GM12891 (cell line): ENCODE results near the gene ZSWIM7.
"Not testable (repeated sequence)": the region's sequence is repeated elsewhere in the genome, so short reads cannot be mapped to it uniquely, and the experiment has no call there.

ENCODE experiments used
- DNase-seq: peaks from one replicate; pipeline ENCODE4 v3.0.0; 2011; ENCODE audit warnings: low spot score; ENCODE audit not compliant: insufficient read length
- FAIRE-seq: peaks from 2 replicates; lab custom pipeline; 2011; peaks lifted over from hg19 to GRCh38; lab: Jason Lieb, UNC
- PAX5 ChIP-seq: IDR thresholded peaks from 2 replicates; pipeline ENCODE4 v1.6.1; 2011; ENCODE audit warnings: low read length, moderate library complexity, mild to moderate bottlenecking; ENCODE audit not compliant: insufficient read depth, severe bottlenecking
- POLR2A ChIP-seq: IDR thresholded peaks from 2 replicates; pipeline ENCODE4 v1.6.1; 2011; ENCODE audit warnings: low read depth, low read length, control low read depth
- POLR2AphosphoS5 ChIP-seq: IDR thresholded peaks from 2 replicates; pipeline ENCODE4 v1.6.1; 2011; ENCODE audit warnings: low read depth, low read length, control low read depth
- POU2F2 ChIP-seq: IDR thresholded peaks from 2 replicates; pipeline ENCODE4 v1.6.1; 2011; ENCODE audit warnings: low read depth, mild to moderate bottlenecking, control low read depth, low read length, moderate library complexity
- SPI1 ChIP-seq: IDR thresholded peaks from 2 replicates; pipeline ENCODE4 v1.6.1; 2011; ENCODE audit warnings: low read depth, low read length, control low read depth
- TAF1 ChIP-seq: IDR thresholded peaks from 2 replicates; pipeline ENCODE4 v1.6.1; 2011; ENCODE audit warnings: low read depth, low read length, control low read depth

Gene ZSWIM7

DNA sequence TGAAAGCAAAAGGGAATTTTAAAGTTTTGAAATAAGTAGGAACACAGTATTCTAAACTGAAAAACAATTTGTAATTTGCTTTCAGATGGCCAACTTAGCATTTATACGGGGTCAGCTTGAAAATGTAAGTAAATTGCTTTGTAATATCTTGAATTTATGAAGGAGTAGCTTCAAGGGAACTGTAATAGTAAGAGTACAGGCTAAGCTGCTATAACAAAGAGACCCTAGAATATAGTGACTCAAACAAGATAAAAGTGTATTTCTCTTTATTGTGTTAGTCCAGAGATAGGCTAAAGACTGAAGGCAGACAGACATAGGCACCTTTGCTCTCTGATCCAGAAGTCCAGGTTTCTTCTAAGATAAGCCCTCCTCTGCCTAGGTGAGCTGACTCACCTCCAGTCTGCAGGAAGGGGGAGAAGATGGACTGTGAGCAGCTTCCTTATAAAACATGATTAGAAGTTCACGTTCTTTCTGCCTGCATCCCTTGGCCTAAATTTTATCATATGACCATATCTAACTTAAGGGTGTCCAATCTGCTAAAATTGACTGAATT lies 3.3 kb upstream of the ZSWIM7 start:
- FAIRE-seq: no peak
- no peak for TF ChIP-seq TAF1
- no peak for TF ChIP-seq POLR2A
- TF ChIP-seq PAX5: no peak
- no peak for TF ChIP-seq SPI1
- no peak for TF ChIP-seq POLR2AphosphoS5
- no peak for TF ChIP-seq POU2F2
- DNase-seq: no peak

GRCh38 chr17:16001226-16001897 lies 1.9 kb upstream of the ZSWIM7 start:
- FAIRE-seq (no peak), DNase-seq (no peak)
- no peak for TF ChIP-seq POU2F2
- TF ChIP-seq POLR2AphosphoS5: peak; percentile 13; the same call in 1 of the 2 replicates

DNA sequence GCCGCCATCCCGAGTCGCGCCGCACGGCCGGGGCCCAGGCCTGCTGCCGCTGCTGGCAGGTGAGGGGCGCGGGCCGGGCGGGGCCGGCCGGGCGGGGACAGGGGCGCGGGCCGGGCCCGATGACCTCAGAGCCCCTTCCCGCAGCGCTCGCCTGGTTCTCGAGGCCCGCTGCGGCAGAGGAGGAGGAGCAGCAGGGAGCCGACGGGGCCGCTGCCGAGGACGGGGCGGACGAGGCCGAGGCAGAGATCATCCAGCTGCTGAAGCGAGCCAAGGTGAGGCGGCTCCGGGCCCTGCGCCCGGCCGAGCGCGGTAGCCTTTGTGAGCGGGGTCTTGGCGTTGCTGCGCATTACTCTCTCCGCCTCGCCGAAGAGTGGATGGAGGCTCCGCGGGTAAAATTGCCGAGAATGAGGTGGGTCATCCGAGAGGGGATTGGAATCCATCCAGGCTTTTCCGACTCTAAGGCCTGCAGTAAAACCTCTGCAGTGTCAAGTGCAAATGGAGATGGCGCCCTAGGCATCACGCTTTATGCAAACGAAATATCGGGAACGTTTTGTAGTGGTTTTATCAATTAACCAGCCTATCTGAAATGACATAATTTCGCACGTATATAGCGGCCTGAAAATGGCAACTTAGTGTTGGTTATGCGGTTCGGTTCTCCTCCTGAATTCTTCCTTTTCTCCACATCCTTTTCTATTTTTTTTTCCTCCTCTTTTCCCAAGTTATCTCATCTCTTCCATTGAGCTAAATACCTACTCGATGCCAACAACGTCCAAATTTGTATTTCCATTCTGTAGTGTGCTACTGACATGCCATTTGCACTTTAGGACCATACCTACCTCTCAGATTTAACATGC lies 697 bp upstream of the ZSWIM7 start:
- peak; percentile 62 for FAIRE-seq
- DNase-seq: no peak
- TF ChIP-seq POLR2AphosphoS5 (no peak), POU2F2 (no peak)

DNA sequence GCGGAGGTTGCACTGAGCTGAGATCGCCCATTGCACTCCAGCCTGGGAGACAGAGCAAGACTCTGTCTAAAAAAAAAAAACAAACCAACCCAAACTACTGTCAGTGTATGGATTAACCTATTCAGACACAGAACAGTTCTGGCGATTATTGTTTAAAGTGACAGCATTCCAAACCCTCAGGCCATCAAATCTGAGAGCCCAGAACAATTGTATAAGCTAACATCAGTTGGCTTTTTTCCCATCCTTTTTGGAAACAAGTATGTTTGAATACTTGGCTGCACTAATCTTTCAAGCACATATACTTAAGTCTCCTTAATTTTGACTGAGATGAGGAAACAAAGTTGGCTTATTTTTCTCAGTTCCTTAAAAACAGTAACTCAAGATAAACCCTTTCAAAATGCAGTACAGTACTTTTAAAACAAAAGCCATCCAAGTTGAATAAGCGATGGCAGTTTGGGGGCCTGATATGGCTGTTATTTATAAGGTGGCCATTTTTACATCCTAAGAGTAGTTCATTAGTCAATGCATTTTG lies 1.4 kb downstream of the ZSWIM7 start:
- no peak for FAIRE-seq
- DNase-seq: no peak
- TF ChIP-seq SPI1: peak; percentile 55
- TF ChIP-seq POLR2AphosphoS5: no peak

GRCh38 chr17:15996322-15996721 lies 3.2 kb downstream of the ZSWIM7 start:
- FAIRE-seq: no peak
- TF ChIP-seq POLR2A: no peak
- no peak for DNase-seq

- no peak for DNase-seq
- FAIRE-seq: peak; percentile 16
- TF ChIP-seq SPI1 (no peak), PAX5 (no peak), TAF1 (no peak), POU2F2 (no peak), POLR2AphosphoS5 (no peak)
These were observed 17.6 kb downstream of the ZSWIM7 start for GRCh38 chr17:15981646-15982580.

DNA sequence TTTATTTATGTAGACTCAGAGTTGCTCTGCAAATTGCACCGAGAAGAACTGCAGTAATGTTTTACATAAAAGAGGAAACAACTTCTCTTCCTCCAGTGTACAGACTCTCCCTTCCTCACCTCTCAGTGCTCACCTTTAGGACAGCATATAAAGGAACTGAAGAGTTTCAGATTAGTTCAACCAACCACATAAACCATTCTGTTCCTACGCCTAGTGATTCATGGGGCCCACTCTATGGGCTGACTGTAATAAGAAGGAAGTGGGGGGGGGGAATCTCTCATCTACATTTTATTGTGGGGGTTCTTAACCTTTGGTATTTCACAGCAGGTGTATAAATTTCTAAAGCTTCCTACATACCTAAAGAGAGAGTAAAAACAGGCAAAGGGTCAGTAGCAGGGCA lies 18.3 kb downstream of the ZSWIM7 start:
- FAIRE-seq: peak; percentile 66
- DNase-seq: peak; percentile 30
- TF ChIP-seq POU2F2 (0 out of 2 replicates have a peak, but pooled peaks have one; percentile 45), SPI1 (peak; percentile 87), TAF1 (no peak)

DNA sequence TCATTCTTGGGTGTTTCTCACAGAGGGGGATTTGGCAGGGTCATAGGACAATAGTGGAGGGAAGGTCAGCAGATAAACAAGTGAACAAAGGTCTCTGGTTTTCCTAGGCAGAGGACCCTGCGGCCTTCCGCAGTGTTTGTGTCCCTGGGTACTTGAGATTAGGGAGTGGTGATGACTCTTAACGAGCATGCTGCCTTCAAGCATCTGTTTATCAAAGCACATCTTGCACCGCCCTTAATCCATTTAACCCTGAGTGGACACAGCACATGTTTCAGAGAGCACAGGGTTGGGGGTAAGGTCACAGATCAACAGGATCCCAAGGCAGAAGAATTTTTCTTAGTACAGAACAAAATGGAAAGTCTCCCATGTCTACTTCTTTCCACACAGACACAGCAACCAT lies 20.5 kb downstream of the ZSWIM7 start:
- not testable (repeated sequence) for FAIRE-seq, DNase-seq

- TF ChIP-seq POLR2A (no peak), SPI1 (no peak), POU2F2 (no peak), TAF1 (no peak), PAX5 (no peak), POLR2AphosphoS5 (no peak)
- FAIRE-seq (no peak), DNase-seq (no peak)
These were observed 20.9 kb downstream of the ZSWIM7 start for GRCh38 chr17:15978606-15979005.

DNA sequence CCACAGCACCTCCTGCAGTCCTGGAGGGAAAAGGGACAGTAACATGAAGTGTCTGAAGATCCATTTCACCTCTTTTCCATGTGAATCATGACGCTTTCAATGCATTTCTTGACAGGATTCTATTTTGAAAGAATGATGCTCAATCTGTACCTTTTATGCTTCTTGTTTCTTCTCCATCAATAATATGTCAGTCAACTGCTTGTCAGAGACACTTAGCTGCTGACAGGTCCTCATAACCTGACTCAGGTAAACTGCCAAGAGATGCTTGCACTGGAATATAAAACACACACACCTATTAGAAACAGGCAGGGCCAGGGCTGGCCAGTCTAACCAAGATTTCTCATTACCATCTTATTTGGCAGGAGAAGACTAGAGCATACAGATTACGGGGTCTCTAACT lies 21.6 kb downstream of the ZSWIM7 start:
- no peak for FAIRE-seq
- DNase-seq: no peak
- no peak for TF ChIP-seq POU2F2
- TF ChIP-seq SPI1: no peak
- no peak for TF ChIP-seq POLR2A
- TF ChIP-seq PAX5: no peak
- no peak for TF ChIP-seq POLR2AphosphoS5
- TF ChIP-seq TAF1: no peak
